MM.1S (cell line): ENCODE results near the gene CLN5.

Experiments
- DNase-seq: peaks from one replicate; pipeline ENCODE4 v3.0.0-alpha.2; 2015
- H2AFZ ChIP-seq: fragments of 300-600 bp; sonication (generic); 2 replicates; pipeline ENCODE4 v1.6.0; 2016; ENCODE audit warnings: antibody characterized with exemption, low read length
- H3F3A ChIP-seq: fragments of 300-600 bp; sonication (generic); 2 replicates; pipeline ENCODE4 v1.6.1; 2016; ENCODE audit warnings: mild to moderate bottlenecking, antibody characterized with exemption, low read length, moderate library complexity, mixed read lengths; ENCODE audit not compliant: insufficient read depth
- H3K27ac ChIP-seq: fragments of 300-600 bp; sonication (generic); 2 replicates; pipeline ENCODE4 v1.5.1; 2016; ENCODE audit warnings: mild to moderate bottlenecking, low read length
- H3K27me3 ChIP-seq: fragments of 300-600 bp; sonication (generic); replicated peaks from 2 replicates; pipeline ENCODE4 v1.6.0; 2016; ENCODE audit warnings: low read length; ENCODE audit not compliant: insufficient read depth
- H3K36me3 ChIP-seq: fragments of 300-600 bp; sonication (generic); replicated peaks from 2 replicates; pipeline ENCODE4 v1.6.1; 2016; ENCODE audit warnings: mild to moderate bottlenecking, low read length, mixed read lengths; ENCODE audit not compliant: insufficient read depth
- H3K4me1 ChIP-seq: fragments of 300-600 bp; sonication (generic); 2 replicates; pipeline ENCODE4 v1.6.1; 2016; ENCODE audit warnings: low read length, mixed read lengths
- H3K4me2 ChIP-seq: fragments of 300-600 bp; sonication (generic); 2 replicates; pipeline ENCODE4 v1.6.0; 2016; ENCODE audit warnings: low read depth, low read length
- H3K4me3 ChIP-seq: fragments of 300-600 bp; sonication (generic); 2 replicates; pipeline ENCODE4 v1.5.1; 2016; ENCODE audit warnings: low read length, mixed read lengths
- H3K79me2 ChIP-seq: fragments of 300-600 bp; sonication (generic); 2 replicates; pipeline ENCODE4 v1.6.1; 2016; ENCODE audit warnings: mixed run types, low read length, mixed read lengths
- H3K9ac ChIP-seq: fragments of 300-600 bp; sonication (generic); 2 replicates; pipeline ENCODE4 v1.6.1; 2016; ENCODE audit warnings: low read length, mixed read lengths
- H3K9me2 ChIP-seq: fragments of 300-600 bp; sonication (generic); replicated peaks from 2 replicates; pipeline ENCODE4 v1.6.1; 2016; ENCODE audit warnings: mild to moderate bottlenecking, low read length, mixed read lengths; ENCODE audit not compliant: insufficient read depth
- H3K9me3 ChIP-seq: fragments of 300-600 bp; sonication (generic); replicated peaks from 2 replicates; pipeline ENCODE4 v1.6.1; 2016; ENCODE audit warnings: mild to moderate bottlenecking, low read length, mixed read lengths; ENCODE audit not compliant: insufficient read depth
- H4K20me1 ChIP-seq: fragments of 300-600 bp; sonication (generic); 2 replicates; pipeline ENCODE4 v1.6.1; 2016; ENCODE audit warnings: mild to moderate bottlenecking, low read length, moderate library complexity, mixed read lengths; ENCODE audit not compliant: insufficient read depth
- CTCF ChIP-seq: fragments of 300-600 bp; sonication (generic); IDR thresholded peaks from 2 replicates; pipeline ENCODE4 v1.5.1; 2016; ENCODE audit warnings: antibody characterized with exemption, low read length, mixed read lengths
- EZH2 ChIP-seq: fragments of 300-600 bp; sonication (generic); optimal IDR thresholded peaks from 2 replicates; pipeline ENCODE3; 2017; ENCODE audit warnings: low read depth, mild to moderate bottlenecking, antibody characterized with exemption, low read length, mixed read lengths
- EZH2phosphoT487 ChIP-seq: fragments of 300-600 bp; sonication (generic); IDR thresholded peaks from 2 replicates; pipeline ENCODE4 v1.6.1; 2018; ENCODE audit warnings: antibody characterized with exemption, low read length

CLN5 gene

GRCh38 chr13:77031656-77032243 lies 39.9 kb downstream of the CLN5 start:
- no peaks in the 10 kb centered on the region for H4K20me1 ChIP-seq
- H3K27ac ChIP-seq: no peak overlapping the region
- no peaks in the 10 kb centered on the region for H3K4me1 ChIP-seq
- H3K4me3 ChIP-seq: no peak overlapping the region
- H2AFZ ChIP-seq: no peak overlapping the region
- no peak overlapping the region for H3K9ac ChIP-seq
- peaks cover 9% of the 10 kb centered on the region; the same call in 1 of the 2 replicates for H3F3A ChIP-seq
- H3K4me2 ChIP-seq: no peak overlapping the region
- no peaks in the 10 kb centered on the region for H3K27me3 ChIP-seq
- H3K9me2 ChIP-seq: no peaks in the 10 kb centered on the region
- H3K36me3 ChIP-seq: no peaks in the 10 kb centered on the region
- TF ChIP-seq EZH2 (no peak), EZH2phosphoT487 (no peak), CTCF (no peak)
- no peak for DNase-seq
- no peaks in the 10 kb centered on the region for H3K9me3 ChIP-seq
- no peaks in the 10 kb centered on the region for H3K79me2 ChIP-seq

GRCh38 chr13:77033717-77034302 lies 41.9 kb downstream of the CLN5 start:
- H3K79me2 ChIP-seq: no peaks in the 10 kb centered on the region
- DNase-seq: no peak
- no peaks in the 10 kb centered on the region for H3F3A ChIP-seq
- no peak overlapping the region for H3K9ac ChIP-seq
- no peaks in the 10 kb centered on the region for H3K27me3 ChIP-seq
- H3K4me1 ChIP-seq: no peaks in the 10 kb centered on the region
- no peaks in the 10 kb centered on the region for H3K36me3 ChIP-seq
- no peaks in the 10 kb centered on the region for H3K9me2 ChIP-seq
- H3K4me3 ChIP-seq: no peak overlapping the region
- H2AFZ ChIP-seq: no peak overlapping the region
- no peaks in the 10 kb centered on the region for H4K20me1 ChIP-seq
- no peak overlapping the region for H3K27ac ChIP-seq
- H3K4me2 ChIP-seq: no peak overlapping the region
- H3K9me3 ChIP-seq: no peaks in the 10 kb centered on the region
- TF ChIP-seq EZH2 (no peak), EZH2phosphoT487 (no peak), CTCF (no peak)

GRCh38 chr13:77034881-77035280 lies 43.0 kb downstream of the CLN5 start:
- no peak overlapping the region for H3K4me2 ChIP-seq
- no peaks in the 10 kb centered on the region for H3K9me2 ChIP-seq
- no peak for TF ChIP-seq EZH2
- H3K4me1 ChIP-seq: no peaks in the 10 kb centered on the region
- no peaks in the 10 kb centered on the region for H3K9me3 ChIP-seq
- H2AFZ ChIP-seq: no peak overlapping the region
- H3K4me3 ChIP-seq: no peak overlapping the region
- H3K9ac ChIP-seq: no peak overlapping the region
- H3K79me2 ChIP-seq: no peaks in the 10 kb centered on the region
- no peaks in the 10 kb centered on the region for H3K27me3 ChIP-seq
- no peaks in the 10 kb centered on the region for H3K36me3 ChIP-seq
- no peak for DNase-seq
- no peaks in the 10 kb centered on the region for H4K20me1 ChIP-seq
- H3K27ac ChIP-seq: no peak overlapping the region
- no peaks in the 10 kb centered on the region for H3F3A ChIP-seq

- no peaks in the 10 kb centered on the region for H3F3A ChIP-seq
Measured at GRCh38 chr13:77036279-77036678, 44.4 kb downstream of the CLN5 start.

More at GRCh38 chr13:77036279-77036678, 44.4 kb downstream of the CLN5 start:
- Histone ChIP-seq H3K9me2 (no peaks in the 10 kb centered on the region), H2AFZ (no peak overlapping the region), H3K4me1 (no peaks in the 10 kb centered on the region), H3K79me2 (no peaks in the 10 kb centered on the region), H3K4me2 (no peak overlapping the region), H3K9ac (no peak overlapping the region), H3K9me3 (no peaks in the 10 kb centered on the region), H3K4me3 (no peak overlapping the region), H4K20me1 (no peaks in the 10 kb centered on the region), H3K36me3 (no peaks in the 10 kb centered on the region), H3K27me3 (no peaks in the 10 kb centered on the region), H3K27ac (no peak overlapping the region)
- no peak for DNase-seq
- no peak for TF ChIP-seq CTCF
- TF ChIP-seq EZH2phosphoT487: no peak
- no peak for TF ChIP-seq EZH2
